GM12865 (cell line): Measurements from ENCODE around the gene RBM17.
A peak's percentile ranks its signal among the peaks of the same experiment; 100 is the strongest.
"Not testable (repeated sequence)": the region's sequence is repeated elsewhere in the genome, so short reads cannot be mapped to it uniquely, and the experiment has no call there.

Experiments used
- DNase-seq: peaks from one replicate; pipeline ENCODE4 v3.0.0; 2010; ENCODE audit warnings: low read depth
- H3K4me3 ChIP-seq: 2 replicates; pipeline ENCODE4 v1.5.1; 2011; ENCODE audit warnings: mild to moderate bottlenecking, low read depth, low read length, control low read depth
- CTCF ChIP-seq: IDR thresholded peaks from 2 replicates; pipeline ENCODE4 v1.5.1; 2011; ENCODE audit warnings: low read length, control low read depth, low read depth, inconsistent platforms; ENCODE audit not compliant: insufficient read depth; ENCODE audit errors: missing control alignments

RBM17 gene

GRCh38 chr10:6120691-6121090 lies 31.9 kb downstream of the RBM17 start:
- no peak for TF ChIP-seq CTCF
- no peak overlapping the region for H3K4me3 ChIP-seq
- DNase-seq = no peak

GRCh38 chr10:6121146-6121545 lies 32.3 kb downstream of the RBM17 start:
- no peak for DNase-seq
- no peak overlapping the region for H3K4me3 ChIP-seq
- TF ChIP-seq CTCF = no peak

GRCh38 chr10:6123532-6123931 lies 34.7 kb downstream of the RBM17 start:
- H3K4me3 ChIP-seq = no peak overlapping the region
- peak; percentile 74 for DNase-seq
- no peak for TF ChIP-seq CTCF

- no peak for DNase-seq
- no peak overlapping the region for H3K4me3 ChIP-seq
- no peak for TF ChIP-seq CTCF
Measured at GRCh38 chr10:6124666-6125065, 35.8 kb downstream of the RBM17 start.

- not testable (repeated sequence) for DNase-seq, H3K4me3 ChIP-seq
Measured at GRCh38 chr10:6127461-6127860, 38.6 kb downstream of the RBM17 start.

GRCh38 chr10:6128087-6128486 lies 39.3 kb downstream of the RBM17 start:
- DNase-seq = no peak
- TF ChIP-seq CTCF = no peak
- no peak overlapping the region for H3K4me3 ChIP-seq

- TF ChIP-seq CTCF = no peak
- no peak for DNase-seq
- H3K4me3 ChIP-seq = no peak overlapping the region
Measured at GRCh38 chr10:6128591-6129251, 39.9 kb downstream of the RBM17 start.
